K562 (cell line): Measurements from ENCODE around the gene CHST8. TPM values are rescaled to one million over a fixed set of nuclear protein-coding genes. Genes with fewer than 3 reads are reported as not detected.

ENCODE experiments used
- ATAC-seq: fragments of 200-7000 bp; cut with Tn5 transposase; 3 replicates; pipeline ENCODE4 v1.9.1; 2020; ENCODE audit warnings: moderate library complexity
- BruUV-seq: library from RNA; stranded (reverse); fragments of 400-500 nt; replicated peaks from 2 replicates; lab custom pipeline; 2021; lab: Mats Ljungman, UMichigan
- CTCF ChIA-PET: fragments of 300-600 bp; formaldehyde crosslinking; extraction: SDS; loops from one replicate; lab custom pipeline; 2021; ENCODE audit warnings: low intra/inter-chr PET ratio; lab: Yijun Ruan, JAX
- POLR2A ChIA-PET: fragments of 300-600, 350-650 bp; sonication (Branson Sonifier 250); formaldehyde crosslinking; extraction: SDS; loops from one replicate; lab custom pipeline; 2021; ENCODE audit warnings: antibody characterized with exemption, inconsistent platforms; lab: Yijun Ruan, JAX
- DNase-seq, 4 experiments: peaks; one replicate each; pipeline versions ENCODE4 v3.0.0 to v3.0.0-alpha.2; 2011 to 2018; ENCODE audit warnings: low spot score in 3 of 4, mixed read lengths in 3 of 4; ENCODE audit errors: extremely low read depth in 1 of 4
- FAIRE-seq: peaks from 2 replicates; lab custom pipeline; 2011; peaks lifted over from hg19 to GRCh38; lab: Jason Lieb, UNC
- H2AFZ ChIP-seq: 2 replicates; pipeline ENCODE4 v1.6.0; 2011; ENCODE audit warnings: low read depth, low read length, control low read depth, inconsistent platforms
- H3K27ac ChIP-seq: fragments of 200-600 bp; 3 replicates; pipeline ENCODE4 v1.8.0; 2011; ENCODE audit warnings: low read depth, mild to moderate bottlenecking, control low read depth, inconsistent platforms, low read length, moderate library complexity, mixed read lengths; ENCODE audit errors: extremely low read depth
- H3K27me3 ChIP-seq, 2 experiments: fragments of 300-600 bp in 1 of 2; 2 replicates in 1 of 2; 3 replicates in 1 of 2; pipeline versions ENCODE4 v1.6.0 to v1.8.0; 2011; ENCODE audit warnings: inconsistent platforms in 2 of 2, low read length in 2 of 2, mild to moderate bottlenecking in 1 of 2, mixed read lengths in 1 of 2, moderate library complexity in 1 of 2; ENCODE audit not compliant: control insufficient read depth in 2 of 2, insufficient read depth in 2 of 2
- H3K36me3 ChIP-seq: fragments of 300-600 bp; 3 replicates; pipeline ENCODE4 v1.8.0; 2011; ENCODE audit warnings: mild to moderate bottlenecking, low read length, inconsistent platforms; ENCODE audit not compliant: control insufficient read depth, insufficient read depth
- H3K4me1 ChIP-seq, 2 experiments: fragments of 200-600 bp in 1 of 2; replicated peaks in 1 of 2; 2 replicates in 1 of 2; 3 replicates in 1 of 2; pipeline versions ENCODE4 v1.5.1 to v1.8.0; 2011; ENCODE audit warnings: inconsistent platforms in 2 of 2, low read length in 2 of 2, mild to moderate bottlenecking in 1 of 2, mixed read lengths in 1 of 2, moderate library complexity in 1 of 2; ENCODE audit not compliant: control insufficient read depth in 2 of 2, insufficient read depth in 2 of 2
- H3K4me2 ChIP-seq: 2 replicates; pipeline ENCODE4 v1.6.1; 2011; ENCODE audit warnings: low read length, control low read depth, inconsistent platforms, mixed read lengths; ENCODE audit not compliant: insufficient read depth
- H3K4me3 ChIP-seq: fragments of 200-600 bp; sonication (generic), shearing (Covaris generic); 2 replicates; pipeline ENCODE4 v1.5.1; 2016; ENCODE audit warnings: control low read depth, inconsistent platforms
- H3K79me2 ChIP-seq: fragments of 200-600 bp; 3 replicates; pipeline ENCODE4 v1.8.0; 2011; ENCODE audit warnings: low read length, inconsistent platforms; ENCODE audit not compliant: control insufficient read depth, insufficient read depth
- H3K9ac ChIP-seq, 2 experiments: 2 replicates each; pipeline versions ENCODE4 v1.6.0 to v1.6.1; 2011; ENCODE audit warnings: low read depth in 2 of 2, low read length in 2 of 2, control low read depth in 1 of 2, inconsistent platforms in 1 of 2, mild to moderate bottlenecking in 1 of 2, mixed read lengths in 1 of 2; ENCODE audit not compliant: insufficient read depth in 1 of 2
- H3K9me1 ChIP-seq: one replicate; pipeline ENCODE4 v1.6.0; 2011; ENCODE audit warnings: inconsistent platforms, mild to moderate bottlenecking, low read length, moderate library complexity; ENCODE audit not compliant: control insufficient read depth, insufficient read depth
- H3K9me3 ChIP-seq: replicated peaks from 2 replicates; pipeline ENCODE4 v1.5.1; 2011; ENCODE audit warnings: low read depth, low read length, inconsistent platforms; ENCODE audit not compliant: control insufficient read depth, insufficient read depth
- H4K20me1 ChIP-seq: replicated peaks from 2 replicates; pipeline ENCODE4 v1.6.1; 2011; ENCODE audit warnings: low read length, inconsistent platforms, mixed read lengths; ENCODE audit not compliant: control insufficient read depth, insufficient read depth
- CC2D1A ChIP-seq: fragments of 450-650 bp; IDR thresholded peaks from 2 replicates; pipeline ENCODE4 v1.6.1; 2017; ENCODE audit warnings: mild to moderate bottlenecking
- WGBS: fragments of 100-300 bp; shearing (Covaris generic); methylation state at CpG from one replicate; pipeline ENCODE4 v1.1.6; 2016; ENCODE audit warnings: low coverage, mixed read lengths; ENCODE audit not compliant: insufficient coverage; ENCODE audit errors: missing lambda C conversion rate; 5-methylcytosine and 5-hydroxymethylcytosine counted together
- in situ Hi-C: fragments of 300-500 bp; cut with MboI; formaldehyde crosslinking; loops from 4 replicates; pipeline ENCODE4 v1.15.0; 2018; ENCODE audit warnings: inconsistent platforms, mixed read lengths
- intact Hi-C: fragments of 100-400 bp; cut with micrococcal nuclease; formaldehyde crosslinking; loops from 2 replicates; pipeline ENCODE4 v1.14.2; 2022
- polyA plus RNA-seq, 8 experiments: library from polyadenylated mRNA; depleted of rRNA in 4 of 8; stranded (reverse) in 5 of 8; unstranded in 3 of 8; fragments of >200 nt; fragmentation: Nextera tagmentation in 2 of 8; fragmentation: Illumina TruSeq in 1 of 8; extraction: Ambion mirVana in 2 of 8; extraction: Trizol in 1 of 8; gene quantifications; 2 replicates each; pipeline versions ENCODE4 v1.2.1 to v1.2.3, GENCODE V29; 2011 to 2014; ENCODE audit warnings: inconsistent platforms in 1 of 8, missing spikeins in 1 of 8
- total RNA-seq, 7 experiments: library from RNA; depleted of rRNA in 6 of 7; stranded (reverse); fragments of >200 nt in 6 of 7; fragmentation: Illumina TruSeq in 2 of 7; extraction: Trizol in 2 of 7; gene quantifications; 2 replicates each; pipeline versions ENCODE4 v1.2.1 to v1.2.3, GENCODE V29; 2011 to 2021; ENCODE audit warnings: low replicate concordance in 1 of 7
- TF ChIP-seq, protein P1 (sequence below): fragments of 250-450 bp; sonication (Bioruptor Pico); IDR thresholded peaks from 2 replicates; pipeline ENCODE4 v1.4.0; 2020; ENCODE audit warnings: borderline replicate concordance
- TF ChIP-seq, protein P2 (sequence below): sonication (generic); formaldehyde crosslinking; IDR thresholded peaks from 2 replicates; pipeline ENCODE4 v1.8.1; 2023; ENCODE audit warnings: mild to moderate bottlenecking, missing genetic modification reagents

Gene CHST8
- total and polyA plus RNA-seq, 9 of the 15 experiments (the other 6 are each of a cell fraction or from before 2014, with no cell fraction given): 0.11 TPM; not detected in 8

DNA sequence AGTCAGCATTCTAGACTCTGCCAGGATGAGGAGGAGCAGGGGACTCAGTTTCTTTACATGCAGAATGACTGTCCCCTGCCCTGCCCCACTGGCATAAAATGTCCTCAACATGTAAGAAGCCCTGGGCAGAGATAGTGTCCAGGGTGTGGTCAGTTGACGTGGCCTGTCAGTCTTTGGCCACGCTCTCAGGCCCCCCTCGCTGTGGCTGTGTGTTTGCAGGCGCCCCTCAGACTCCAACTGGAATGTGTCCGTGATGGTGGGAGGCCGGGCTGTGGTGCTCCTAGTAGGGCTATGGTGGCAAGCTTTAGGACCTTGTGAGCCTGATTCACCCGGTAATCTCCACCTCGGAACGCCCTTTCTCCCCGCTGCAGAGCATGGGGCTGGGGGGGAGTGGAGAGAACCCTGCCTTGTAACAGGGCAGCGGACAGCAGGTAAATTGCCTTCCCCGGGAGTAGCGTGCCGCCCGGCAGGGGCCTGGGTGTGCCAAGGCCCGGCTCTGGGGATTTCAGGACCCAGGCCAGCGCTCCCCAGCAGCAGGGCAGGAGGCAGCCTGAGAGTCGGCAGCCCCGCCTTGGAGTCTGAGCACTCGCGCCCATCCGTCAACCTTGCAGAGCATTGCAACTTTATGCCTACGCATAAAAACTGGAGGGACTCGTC lies 62.3 kb downstream of the CHST8 start (continued):
- TF ChIP-seq, protein P1, sequence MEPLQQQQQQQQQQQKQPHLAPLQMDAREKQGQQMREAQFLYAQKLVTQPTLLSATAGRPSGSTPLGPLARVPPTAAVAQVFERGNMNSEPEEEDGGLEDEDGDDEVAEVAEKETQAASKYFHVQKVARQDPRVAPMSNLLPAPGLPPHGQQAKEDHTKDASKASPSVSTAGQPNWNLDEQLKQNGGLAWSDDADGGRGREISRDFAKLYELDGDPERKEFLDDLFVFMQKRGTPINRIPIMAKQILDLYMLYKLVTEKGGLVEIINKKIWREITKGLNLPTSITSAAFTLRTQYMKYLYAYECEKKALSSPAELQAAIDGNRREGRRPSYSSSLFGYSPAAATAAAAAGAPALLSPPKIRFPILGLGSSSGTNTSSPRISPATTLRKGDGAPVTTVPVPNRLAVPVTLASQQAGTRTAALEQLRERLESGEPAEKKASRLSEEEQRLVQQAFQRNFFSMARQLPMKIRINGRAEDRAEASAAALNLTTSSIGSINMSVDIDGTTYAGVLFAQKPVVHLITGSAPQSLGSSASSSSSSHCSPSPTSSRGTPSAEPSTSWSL (CRISPR knock-in tag): no peak

DNA sequence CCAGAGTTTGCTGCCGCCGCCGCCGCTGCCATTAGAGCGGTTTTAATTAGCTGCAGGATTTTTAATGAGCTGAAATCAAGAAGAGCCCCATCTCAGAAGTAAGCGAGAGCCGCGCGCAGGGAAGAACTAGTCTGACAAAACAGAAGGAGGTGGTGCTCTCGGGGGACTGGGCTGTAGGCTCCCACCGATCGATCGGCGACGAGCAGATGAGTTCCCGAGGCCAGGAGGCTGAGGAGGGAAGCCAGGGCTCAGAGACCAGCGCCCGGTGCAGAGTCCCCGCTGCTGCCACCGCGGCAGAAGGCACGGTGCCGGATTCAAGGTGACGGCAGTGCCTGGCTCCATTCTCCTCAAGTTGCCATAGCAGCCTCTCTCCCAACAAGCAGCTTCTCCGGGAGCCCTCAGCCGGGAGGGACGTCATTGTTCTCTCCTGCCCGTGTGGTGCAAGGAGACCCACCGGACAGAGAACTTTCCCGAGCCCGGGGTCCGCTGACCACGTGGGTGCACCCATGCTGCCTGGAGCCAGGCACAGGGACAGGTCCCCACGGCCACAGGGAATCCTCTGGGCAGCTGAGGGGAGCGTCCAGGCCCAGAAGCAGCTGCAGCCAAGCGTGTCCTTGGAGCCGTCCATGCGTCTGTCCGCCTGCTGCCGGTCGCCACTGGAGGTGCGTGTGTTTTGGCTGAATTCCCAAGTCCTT lies 62.9 kb downstream of the CHST8 start:
- intact Hi-C loops (no loop called here), in situ Hi-C loops (no loop called here)
- WGBS: 5% methylated on average over 35 of the region's 42 CpGs
- no peaks in the 10 kb centered on the region for H3K36me3 ChIP-seq
- DNase-seq (no peak), FAIRE-seq (no peak), ATAC-seq (no peak)
- BruUV-seq: no TSS peak
- no peak for TF ChIP-seq CC2D1A
- TF ChIP-seq, protein P2, sequence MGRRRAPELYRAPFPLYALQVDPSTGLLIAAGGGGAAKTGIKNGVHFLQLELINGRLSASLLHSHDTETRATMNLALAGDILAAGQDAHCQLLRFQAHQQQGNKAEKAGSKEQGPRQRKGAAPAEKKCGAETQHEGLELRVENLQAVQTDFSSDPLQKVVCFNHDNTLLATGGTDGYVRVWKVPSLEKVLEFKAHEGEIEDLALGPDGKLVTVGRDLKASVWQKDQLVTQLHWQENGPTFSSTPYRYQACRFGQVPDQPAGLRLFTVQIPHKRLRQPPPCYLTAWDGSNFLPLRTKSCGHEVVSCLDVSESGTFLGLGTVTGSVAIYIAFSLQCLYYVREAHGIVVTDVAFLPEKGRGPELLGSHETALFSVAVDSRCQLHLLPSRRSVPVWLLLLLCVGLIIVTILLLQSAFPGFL (CRISPR knock-in tag): no peak
- no peaks in the 10 kb centered on the region for H3K4me1 ChIP-seq
- POLR2A ChIA-PET: no interaction called here
- no peak overlapping the region for H3K4me2 ChIP-seq
- no peak overlapping the region for H3K27ac ChIP-seq
- H3K79me2 ChIP-seq: no peaks in the 10 kb centered on the region
- no peak overlapping the region for H2AFZ ChIP-seq
- H3K9ac ChIP-seq: no peak overlapping the region
- no peaks in the 10 kb centered on the region for H3K9me3 ChIP-seq
- peaks cover 11% of the 10 kb centered on the region for H4K20me1 ChIP-seq
- H3K27me3 ChIP-seq: peaks cover 10 to 54% of the 10 kb centered on the region in 2 experiments
- CTCF ChIA-PET: no interaction called here
- H3K4me3 ChIP-seq: no peak overlapping the region
- H3K9me1 ChIP-seq: no peaks in the 10 kb centered on the region
